GM12865 (cell line): Measurements from ENCODE around the gene BHLHE23.

Experiments used
- DNase-seq: peaks from one replicate; pipeline ENCODE4 v3.0.0; 2010; ENCODE audit warnings: low read depth
- H3K4me3 ChIP-seq: 2 replicates; pipeline ENCODE4 v1.5.1; 2011; ENCODE audit warnings: mild to moderate bottlenecking, low read depth, low read length, control low read depth
- CTCF ChIP-seq: IDR thresholded peaks from 2 replicates; pipeline ENCODE4 v1.5.1; 2011; ENCODE audit warnings: low read length, control low read depth, low read depth, inconsistent platforms; ENCODE audit not compliant: insufficient read depth; ENCODE audit errors: missing control alignments

Gene BHLHE23

GRCh38 chr20:63007360-63007645, 539 bp upstream of the BHLHE23 start:
- no peak for DNase-seq
- TF ChIP-seq CTCF = no peak
- no peak overlapping the region for H3K4me3 ChIP-seq

DNA sequence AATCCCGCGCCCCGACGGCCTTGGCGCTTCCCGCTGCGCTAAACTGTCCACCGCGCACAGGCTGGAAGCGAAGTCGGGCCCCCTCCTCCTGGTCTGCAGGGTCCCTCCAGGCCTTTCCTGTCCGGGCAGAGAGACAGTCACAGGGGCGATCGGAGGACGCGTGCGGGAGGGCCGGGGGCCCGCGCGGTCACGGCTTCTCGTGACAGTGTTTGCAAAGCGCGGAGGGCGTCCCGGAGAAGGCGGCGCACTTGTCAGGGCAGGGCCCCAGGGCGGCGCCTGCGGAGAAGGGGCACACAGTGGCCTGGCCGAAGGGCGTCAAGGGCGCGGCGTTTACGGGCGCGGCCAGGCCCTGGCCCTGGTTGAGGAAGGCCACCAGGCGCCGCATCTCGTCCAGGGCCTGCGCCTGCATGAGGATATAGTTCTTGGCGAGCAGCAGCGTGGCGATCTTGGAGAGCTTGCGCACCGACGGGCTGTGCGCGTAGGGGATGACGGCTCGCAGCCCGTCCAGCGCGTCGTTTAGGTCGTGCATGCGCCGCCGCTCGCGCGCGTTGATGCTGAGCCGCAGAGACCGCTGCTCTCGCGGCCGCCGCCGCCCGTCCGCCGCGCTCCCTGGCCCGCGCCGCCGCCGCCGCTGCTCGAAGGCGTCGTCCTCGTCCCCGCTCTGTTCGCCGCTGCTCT, 763 bp downstream of the BHLHE23 start:
- H3K4me3 ChIP-seq = no peak overlapping the region
- no peak for TF ChIP-seq CTCF
- no peak for DNase-seq

DNA sequence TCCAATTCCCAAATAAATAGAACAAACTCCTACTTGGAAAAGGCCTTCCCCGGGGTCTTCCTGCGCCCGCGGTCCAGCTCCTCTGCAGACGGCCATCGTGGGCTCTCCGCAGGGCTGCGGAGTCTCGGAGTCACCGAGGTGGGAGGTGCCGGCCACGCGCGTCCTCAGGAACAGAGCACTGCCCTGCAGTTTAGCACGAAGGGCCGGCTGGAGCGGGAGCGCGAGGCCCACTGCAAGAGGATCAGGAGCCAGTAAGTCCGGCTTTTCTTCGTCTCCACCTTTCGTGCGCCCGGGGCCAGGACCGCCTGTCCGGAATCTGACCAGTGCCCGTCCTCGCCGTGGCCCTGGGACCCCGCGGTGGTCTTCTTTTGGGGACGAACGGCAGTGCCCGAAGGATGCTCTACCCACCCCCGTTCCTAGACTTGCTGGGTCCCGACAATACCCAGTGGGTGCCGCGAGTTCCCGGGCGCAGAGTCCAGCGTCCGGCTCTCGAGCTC, 1.4 kb downstream of the BHLHE23 start:
- H3K4me3 ChIP-seq = no peak overlapping the region
- TF ChIP-seq CTCF = no peak
- no peak for DNase-seq

- DNase-seq = no peak
- no peak overlapping the region for H3K4me3 ChIP-seq
- TF ChIP-seq CTCF = no peak
Observed at GRCh38 chr20:63004607-63005364, 2.0 kb downstream of the BHLHE23 start.

- H3K4me3 ChIP-seq = no peak overlapping the region
- no peak for TF ChIP-seq CTCF
- DNase-seq = no peak
Observed at GRCh38 chr20:63003546-63003945, 3.2 kb downstream of the BHLHE23 start.

DNA sequence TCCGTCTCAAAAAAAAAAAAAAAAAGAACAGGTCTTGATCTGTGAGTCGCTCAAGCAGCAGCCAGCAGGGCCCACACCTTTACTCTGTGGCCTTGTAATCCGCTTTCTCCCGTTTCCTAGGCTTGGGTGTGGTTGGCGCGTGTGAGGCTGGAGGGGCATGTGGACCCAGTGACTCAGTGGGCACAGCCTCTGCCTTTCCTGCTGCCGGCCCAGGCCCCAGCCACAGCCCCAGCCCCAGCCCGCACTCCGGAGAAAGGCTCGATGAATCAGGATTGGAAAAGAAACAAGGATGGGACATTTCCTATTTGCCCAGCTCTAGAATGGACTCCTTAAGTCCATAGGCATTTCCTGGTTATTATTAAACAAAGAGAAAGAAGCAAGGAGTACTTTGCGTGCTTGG, 4.3 kb downstream of the BHLHE23 start:
- DNase-seq = no peak
- TF ChIP-seq CTCF = no peak
- no peak overlapping the region for H3K4me3 ChIP-seq
